Activated B cell treated with CpG ODN at 0.5 μM for 24 hours (primary cell): ENCODE results near the gene ESYT2. TPM values are rescaled to one million over a fixed set of nuclear protein-coding genes. Genes with fewer than 3 reads are reported as not detected.

Experiments
- ATAC-seq: fragments of 200-7000 bp; cut with Tn5 transposase; one replicate; pipeline ENCODE4 v1.10.0; 2021; ENCODE audit warnings: low read depth, mild to moderate bottlenecking, moderate library complexity
- CTCF ChIA-PET: fragments of 350-600 bp; sonication (Branson Sonifier 250); formaldehyde crosslinking; loops from one replicate; lab custom pipeline; 2021; ENCODE audit warnings: antibody characterized with exemption; lab: Charles Lee
- POLR2A ChIA-PET: fragments of 350-600 bp; sonication (Branson Sonifier 250); formaldehyde crosslinking; loops from one replicate; lab custom pipeline; 2021; ENCODE audit warnings: antibody characterized with exemption; lab: Charles Lee
- DNase-seq: peaks from one replicate; pipeline ENCODE4 v3.0.0; 2022
- H3K27ac Mint-ChIP-seq: one replicate; pipeline ENCODE4 v1.8.0; 2020; ENCODE audit warnings: mixed read lengths
- H3K27me3 Mint-ChIP-seq: one replicate; pipeline ENCODE4 v1.8.0; 2021; ENCODE audit warnings: mixed read lengths
- H3K36me3 Mint-ChIP-seq: one replicate; pipeline ENCODE4 v1.8.0; 2021; ENCODE audit warnings: low read depth, mixed read lengths
- H3K4me1 Mint-ChIP-seq: one replicate; pipeline ENCODE4 v1.8.0; 2021; ENCODE audit warnings: mixed read lengths
- H3K4me3 Mint-ChIP-seq: one replicate; pipeline ENCODE4 v1.8.0; 2020; ENCODE audit warnings: mild to moderate bottlenecking, mixed read lengths
- H3K9me3 Mint-ChIP-seq: one replicate; pipeline ENCODE4 v1.8.0; 2020; ENCODE audit warnings: mixed read lengths
- intact Hi-C: fragments of 100-400 bp; cut with micrococcal nuclease; formaldehyde crosslinking; loops from one replicate; pipeline ENCODE4 v1.15.1; 2024
- total RNA-seq: library from RNA; stranded (reverse); gene quantifications from 2 replicates; pipeline ENCODE4 v1.2.3, GENCODE V29; 2022
- TF ChIP-seq, protein P1 (sequence below): fragments of 200-600 bp; IDR thresholded peaks from one replicate; pipeline ENCODE4 v1.8.0; 2022; ENCODE audit warnings: antibody characterized with exemption, mild to moderate bottlenecking

Gene ESYT2
- total RNA-seq, 1 donor from 2014 or later, result 21.3 TPM

DNA sequence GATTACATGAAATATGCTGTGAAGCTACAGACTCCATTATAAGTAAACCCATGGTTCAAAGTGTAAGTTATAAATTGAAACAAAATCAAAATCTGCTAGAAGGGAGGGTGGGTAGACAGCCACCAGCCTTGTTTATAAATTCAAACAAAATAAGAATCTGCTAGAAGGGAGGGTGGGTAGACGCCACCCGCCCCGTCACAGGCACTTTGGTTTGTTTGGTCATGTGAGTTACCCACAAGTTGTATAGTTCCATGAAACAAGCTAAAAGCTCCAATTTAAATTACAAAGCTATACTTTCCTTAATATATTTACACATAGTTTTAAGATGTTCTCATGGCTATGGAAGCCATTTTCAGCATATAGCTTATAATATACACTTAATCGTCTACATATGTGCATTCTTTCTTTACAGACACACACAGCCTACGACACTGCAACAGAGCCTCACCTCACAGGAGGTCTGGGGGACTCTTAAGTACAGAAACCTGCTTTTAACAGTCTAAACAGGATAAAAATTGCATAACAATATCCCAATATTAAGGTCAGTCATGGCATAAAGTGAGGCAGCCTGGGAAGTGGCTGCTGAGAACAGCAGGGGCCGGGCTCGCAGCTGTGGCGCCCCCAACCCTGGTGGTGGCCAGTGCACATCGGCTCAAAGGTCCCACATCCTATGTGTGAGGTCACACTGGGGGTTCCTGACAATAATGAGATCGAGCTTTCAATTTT is 96.7 kb downstream of the ESYT2 start:
- H3K27me3 Mint-ChIP-seq, result no peaks in the 10 kb centered on the region
- H3K9me3 Mint-ChIP-seq, result no peaks in the 10 kb centered on the region
- H3K27ac Mint-ChIP-seq, result no peak overlapping the region
- DNase-seq, result no peak
- ChIA-PET CTCF (no interaction called here), POLR2A (no interaction called here)
- peaks cover 47% of the 10 kb centered on the region for H3K36me3 Mint-ChIP-seq
- no peak for ATAC-seq
- intact Hi-C loops, result no loop called here
- H3K4me3 Mint-ChIP-seq, result no peak overlapping the region
- TF ChIP-seq, protein P1, sequence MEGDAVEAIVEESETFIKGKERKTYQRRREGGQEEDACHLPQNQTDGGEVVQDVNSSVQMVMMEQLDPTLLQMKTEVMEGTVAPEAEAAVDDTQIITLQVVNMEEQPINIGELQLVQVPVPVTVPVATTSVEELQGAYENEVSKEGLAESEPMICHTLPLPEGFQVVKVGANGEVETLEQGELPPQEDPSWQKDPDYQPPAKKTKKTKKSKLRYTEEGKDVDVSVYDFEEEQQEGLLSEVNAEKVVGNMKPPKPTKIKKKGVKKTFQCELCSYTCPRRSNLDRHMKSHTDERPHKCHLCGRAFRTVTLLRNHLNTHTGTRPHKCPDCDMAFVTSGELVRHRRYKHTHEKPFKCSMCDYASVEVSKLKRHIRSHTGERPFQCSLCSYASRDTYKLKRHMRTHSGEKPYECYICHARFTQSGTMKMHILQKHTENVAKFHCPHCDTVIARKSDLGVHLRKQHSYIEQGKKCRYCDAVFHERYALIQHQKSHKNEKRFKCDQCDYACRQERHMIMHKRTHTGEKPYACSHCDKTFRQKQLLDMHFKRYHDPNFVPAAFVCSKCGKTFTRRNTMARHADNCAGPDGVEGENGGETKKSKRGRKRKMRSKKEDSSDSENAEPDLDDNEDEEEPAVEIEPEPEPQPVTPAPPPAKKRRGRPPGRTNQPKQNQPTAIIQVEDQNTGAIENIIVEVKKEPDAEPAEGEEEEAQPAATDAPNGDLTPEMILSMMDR, result no peak
- H3K4me1 Mint-ChIP-seq, result no peaks in the 10 kb centered on the region

DNA sequence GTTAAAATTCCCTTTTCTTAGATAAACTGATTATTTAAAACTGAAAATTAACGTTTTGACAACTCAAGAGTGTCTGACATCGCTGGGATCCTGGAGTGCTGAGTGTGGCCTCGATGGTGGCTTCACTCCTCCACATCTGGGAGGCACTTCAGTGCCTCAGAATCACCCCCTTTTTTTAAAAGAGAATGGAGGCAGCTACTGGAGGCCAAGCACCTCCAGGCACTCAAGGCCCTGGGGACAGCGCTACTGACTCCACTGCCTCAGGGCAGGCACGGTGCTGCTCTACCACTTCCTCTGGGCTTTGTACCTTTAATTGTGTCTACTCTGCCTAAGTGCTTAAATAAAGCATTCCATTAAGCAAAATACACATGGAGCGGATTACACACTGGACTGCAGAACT is 97.5 kb downstream of the ESYT2 start:
- H3K36me3 Mint-ChIP-seq, result peaks cover 38% of the 10 kb centered on the region
- ChIA-PET POLR2A (no interaction called here), CTCF (no interaction called here)
- intact Hi-C loops, result no loop called here
- H3K9me3 Mint-ChIP-seq, result no peaks in the 10 kb centered on the region
- TF ChIP-seq, protein P1, result no peak
- DNase-seq (no peak), ATAC-seq (no peak)
- no peak overlapping the region for H3K27ac Mint-ChIP-seq
- H3K27me3 Mint-ChIP-seq, result no peaks in the 10 kb centered on the region
- H3K4me3 Mint-ChIP-seq, result no peak overlapping the region
- no peaks in the 10 kb centered on the region for H3K4me1 Mint-ChIP-seq

GRCh38 chr7:158730383-158731346 is 98.6 kb downstream of the ESYT2 start:
- Mint-ChIP-seq H3K27me3 (no peaks in the 10 kb centered on the region), H3K27ac (no peak overlapping the region), H3K9me3 (no peaks in the 10 kb centered on the region), H3K4me1 (no peaks in the 10 kb centered on the region), H3K4me3 (no peak overlapping the region), H3K36me3 (peaks cover 30% of the 10 kb centered on the region)
- ChIA-PET POLR2A (no interaction called here), CTCF (interaction anchor here (1.1 kb wide), 1 partner anchor 246 kb away, joined by 3 read pairs; no protein-coding TSS in a partner anchor)
- DNase-seq (no peak), ATAC-seq (no peak)
- TF ChIP-seq, protein P1, result no peak
- intact Hi-C loops, result no loop called here

DNA sequence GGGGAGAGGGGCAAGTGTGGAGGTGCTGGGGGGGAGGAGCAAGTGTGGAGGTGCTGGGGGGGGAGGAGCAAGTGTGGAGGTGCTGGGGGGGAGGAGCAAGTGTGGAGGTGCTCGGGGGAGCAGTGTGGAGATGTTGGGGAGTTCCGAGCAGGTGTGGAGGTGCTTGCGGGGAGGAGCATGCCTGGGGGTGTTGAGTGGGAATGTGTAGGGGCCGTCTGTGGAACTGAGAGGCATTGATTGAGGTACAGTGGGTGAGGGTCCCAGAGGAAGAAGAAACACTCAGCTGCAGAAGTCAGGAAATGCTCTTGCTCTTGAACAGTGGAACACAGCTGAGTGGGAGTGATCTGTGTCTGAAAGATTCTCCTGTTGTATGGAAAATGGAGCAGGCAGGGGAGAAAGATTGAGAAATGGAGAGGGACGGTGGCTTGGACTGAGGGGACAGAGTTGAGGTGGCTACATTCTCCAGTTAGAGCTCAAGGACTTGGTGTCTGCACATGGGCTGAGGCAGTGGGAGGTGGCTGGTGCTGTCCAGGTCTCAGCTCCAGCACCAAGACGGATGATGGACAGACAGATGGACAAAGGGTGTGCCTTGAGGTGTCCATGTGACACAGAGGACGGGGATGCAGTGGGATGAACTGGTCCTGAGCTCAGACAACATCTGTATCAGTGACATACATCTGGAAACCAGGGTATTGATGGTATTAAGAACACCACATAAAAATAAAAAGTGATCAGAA is 99.5 kb downstream of the ESYT2 start:
- no peaks in the 10 kb centered on the region for H3K9me3 Mint-ChIP-seq
- no peaks in the 10 kb centered on the region for H3K27me3 Mint-ChIP-seq
- ChIA-PET CTCF (no interaction called here), POLR2A (no interaction called here)
- H3K4me3 Mint-ChIP-seq, result no peak overlapping the region
- no peak for ATAC-seq
- H3K4me1 Mint-ChIP-seq, result no peaks in the 10 kb centered on the region
- peak overlapping the region; percentile 4 for H3K27ac Mint-ChIP-seq
- DNase-seq, result no peak
- peaks cover 24% of the 10 kb centered on the region for H3K36me3 Mint-ChIP-seq
- TF ChIP-seq, protein P1, result no peak
- intact Hi-C loops, result no loop called here
